Testis (tissue), 3 donors: ENCODE measurements around the gene PARM1. TPM values are rescaled to one million over a fixed set of nuclear protein-coding genes. Genes with fewer than 3 reads are reported as not detected.

Source experiments
- DNase-seq: peaks from one replicate; pipeline ENCODE4 v3.0.0-alpha.2; 2019
- H3K27ac ChIP-seq, 2 donors: fragments of 200-600 bp; sonication (generic); one replicate each; pipeline ENCODE4 v1.5.1; 2019
- H3K27me3 ChIP-seq: fragments of 200-600 bp; sonication (generic); one replicate; pipeline ENCODE4 v1.5.1; 2019
- H3K36me3 ChIP-seq: fragments of 200-600 bp; sonication (generic); one replicate; pipeline ENCODE4 v1.5.1; 2017; ENCODE audit warnings: low read depth; ENCODE audit errors: missing control alignments
- H3K4me1 ChIP-seq: fragments of 200-600 bp; sonication (generic); one replicate; pipeline ENCODE4 v1.5.1; 2019
- H3K4me3 ChIP-seq, 2 donors: fragments of 200-600 bp; sonication (generic); one replicate each; pipeline ENCODE4 v1.5.1; 2017 to 2019
- H3K9me3 ChIP-seq: fragments of 200-600 bp; sonication (generic); one replicate; pipeline ENCODE4 v1.5.1; 2017
- POLR2A ChIP-seq: fragments of 450-650 bp; IDR thresholded peaks from one replicate; pipeline ENCODE4 v1.6.1; 2017; ENCODE audit warnings: antibody characterized with exemption, mild to moderate bottlenecking, moderate library complexity
- WGBS, 2 donors: methylation state at CpG; one replicate each; pipeline ENCODE4 v1.1.5; 2018; 5-methylcytosine and 5-hydroxymethylcytosine counted together
- intact Hi-C: fragments of 100-400 bp; cut with DNase I; formaldehyde crosslinking; loops from one replicate; pipeline ENCODE4 v1.15.1; 2023; ENCODE audit warnings: low total_unique reads
- polyA plus RNA-seq: library from polyadenylated mRNA; stranded (reverse); fragments of 350-450 nt; fragmentation: Illumina TruSeq; extraction: RNeasy Lipid Tissue Mini Kit (QIAGEN cat#74804); gene quantifications from one replicate; pipeline ENCODE4 v1.2.3, GENCODE V29; 2014; ENCODE audit warnings: low read depth, low replicate concordance; ENCODE audit not compliant: insufficient read depth
- total RNA-seq, 2 donors: library from RNA; depleted of rRNA; stranded (reverse); fragments of >200 nt; gene quantifications; one replicate each; pipeline ENCODE4 v1.2.3, GENCODE V29; 2016
- TF ChIP-seq, protein P1 (sequence below), 3 experiments: fragments of 450-650 bp in 2 of 3; fragments of 200-600 bp in 1 of 3; sonication (generic) in 1 of 3; IDR thresholded peaks; one replicate each; pipeline ENCODE4 v1.5.1; 2016 to 2019; ENCODE audit warnings: antibody characterized with exemption in 3 of 3, mild to moderate bottlenecking in 2 of 3, moderate library complexity in 1 of 3

Gene PARM1
- total and polyA plus RNA-seq, 3 donors from 2014 or later: 29.0 to 40.5 (median 40.1) TPM

DNA sequence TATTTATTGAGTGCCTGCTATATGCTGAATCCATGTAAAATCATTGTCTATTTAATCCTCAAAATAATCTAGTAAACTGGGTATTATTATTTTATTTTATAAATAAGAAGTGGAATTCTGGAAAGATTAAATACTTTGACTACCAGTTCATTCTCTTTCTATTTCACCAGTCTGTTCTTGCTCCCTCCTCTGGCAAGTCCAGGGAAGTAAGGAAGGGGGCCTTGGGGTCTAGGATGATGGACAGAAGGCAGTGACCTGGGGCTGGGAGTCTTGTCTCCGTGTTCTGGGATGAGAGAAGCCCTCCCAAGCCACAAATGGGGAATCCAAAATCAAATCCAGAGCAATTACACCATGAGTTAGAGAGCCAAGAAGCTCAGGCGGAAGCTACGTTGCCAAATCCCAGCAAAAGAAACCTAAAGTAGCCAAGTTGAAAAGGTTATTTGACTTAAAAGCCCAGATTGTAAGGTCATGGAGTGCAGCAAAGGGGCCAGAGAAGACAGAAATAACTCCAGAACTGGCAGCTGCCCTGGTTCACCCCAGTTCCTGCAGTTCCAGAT is 28.3 kb upstream of the PARM1 start:
- Histone ChIP-seq H3K4me3 (no peak overlapping the region), H3K27ac (no peak overlapping the region), H3K9me3 (no peaks in the 10 kb centered on the region), H3K4me1 (no peaks in the 10 kb centered on the region), H3K36me3 (no peaks in the 10 kb centered on the region), H3K27me3 (no peaks in the 10 kb centered on the region)
- 49 to 59% methylated on average over 3 of the region's 3 CpGs for WGBS, 2 donors
- no peak for TF ChIP-seq POLR2A
- TF ChIP-seq, protein P1, sequence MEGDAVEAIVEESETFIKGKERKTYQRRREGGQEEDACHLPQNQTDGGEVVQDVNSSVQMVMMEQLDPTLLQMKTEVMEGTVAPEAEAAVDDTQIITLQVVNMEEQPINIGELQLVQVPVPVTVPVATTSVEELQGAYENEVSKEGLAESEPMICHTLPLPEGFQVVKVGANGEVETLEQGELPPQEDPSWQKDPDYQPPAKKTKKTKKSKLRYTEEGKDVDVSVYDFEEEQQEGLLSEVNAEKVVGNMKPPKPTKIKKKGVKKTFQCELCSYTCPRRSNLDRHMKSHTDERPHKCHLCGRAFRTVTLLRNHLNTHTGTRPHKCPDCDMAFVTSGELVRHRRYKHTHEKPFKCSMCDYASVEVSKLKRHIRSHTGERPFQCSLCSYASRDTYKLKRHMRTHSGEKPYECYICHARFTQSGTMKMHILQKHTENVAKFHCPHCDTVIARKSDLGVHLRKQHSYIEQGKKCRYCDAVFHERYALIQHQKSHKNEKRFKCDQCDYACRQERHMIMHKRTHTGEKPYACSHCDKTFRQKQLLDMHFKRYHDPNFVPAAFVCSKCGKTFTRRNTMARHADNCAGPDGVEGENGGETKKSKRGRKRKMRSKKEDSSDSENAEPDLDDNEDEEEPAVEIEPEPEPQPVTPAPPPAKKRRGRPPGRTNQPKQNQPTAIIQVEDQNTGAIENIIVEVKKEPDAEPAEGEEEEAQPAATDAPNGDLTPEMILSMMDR (IDR thresholded peaks at IDR 0.05): no peak
- intact Hi-C loops: no loop called here
- no peak for DNase-seq

GRCh38 chr4:74906771-74907170 is 26.1 kb upstream of the PARM1 start:
- Histone ChIP-seq H3K27ac (no peak overlapping the region), H3K27me3 (no peaks in the 10 kb centered on the region), H3K36me3 (no peaks in the 10 kb centered on the region), H3K9me3 (no peaks in the 10 kb centered on the region), H3K4me3 (no peak overlapping the region), H3K4me1 (no peaks in the 10 kb centered on the region)
- intact Hi-C loops: no loop called here
- 69 to 71% methylated on average over 2 of the region's 2 CpGs for WGBS, 2 donors
- TF ChIP-seq, protein P1 (IDR thresholded peaks at IDR 0.05): no peak
- TF ChIP-seq POLR2A: no peak
- DNase-seq: no peak

DNA sequence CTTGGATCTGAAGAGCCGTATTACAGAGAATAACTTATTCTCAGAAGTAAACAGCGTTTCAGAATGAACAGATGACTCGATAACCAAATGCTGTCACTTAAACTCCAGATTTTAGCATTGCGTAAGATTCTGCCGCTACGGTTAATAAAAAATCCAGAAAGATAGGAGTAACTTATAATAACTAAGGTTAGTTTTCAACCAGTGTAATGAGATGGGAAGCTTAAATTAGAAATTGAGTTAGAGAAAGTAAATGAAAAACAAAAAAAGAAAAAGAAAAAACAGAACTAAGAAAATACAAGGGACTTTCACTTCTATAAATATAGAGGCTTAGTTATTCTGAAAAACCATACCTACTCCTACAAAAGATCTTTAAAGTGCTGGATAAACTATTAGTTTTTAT is 13.1 kb upstream of the PARM1 start:
- no peaks in the 10 kb centered on the region for H3K27me3 ChIP-seq
- no peaks in the 10 kb centered on the region for H3K9me3 ChIP-seq
- H3K4me1 ChIP-seq: no peaks in the 10 kb centered on the region
- no peak overlapping the region for H3K4me3 ChIP-seq
- H3K27ac ChIP-seq: no peak overlapping the region
- TF ChIP-seq, protein P1 (IDR thresholded peaks at IDR 0.05): no peak
- TF ChIP-seq POLR2A: no peak
- no peak for DNase-seq
- intact Hi-C loops: no loop called here
- no peaks in the 10 kb centered on the region for H3K36me3 ChIP-seq
- 69 to 87% methylated on average over 6 of the region's 6 CpGs for WGBS, 2 donors

- H3K4me3 ChIP-seq: no peak overlapping the region
- no peaks in the 10 kb centered on the region for H3K27me3 ChIP-seq
- H3K27ac ChIP-seq: no peak overlapping the region
- no peaks in the 10 kb centered on the region for H3K9me3 ChIP-seq
- no peak for DNase-seq
- no peaks in the 10 kb centered on the region for H3K36me3 ChIP-seq
- WGBS, 2 donors: 89 to 90% methylated on average over 3 of the region's 3 CpGs
- intact Hi-C loops: no loop called here
- no peaks in the 10 kb centered on the region for H3K4me1 ChIP-seq
- TF ChIP-seq POLR2A: no peak
- TF ChIP-seq, protein P1 (IDR thresholded peaks at IDR 0.05): no peak
Measured at GRCh38 chr4:74920704-74921103, 12.2 kb upstream of the PARM1 start.

- Histone ChIP-seq H3K27me3 (no peaks in the 10 kb centered on the region), H3K36me3 (no peaks in the 10 kb centered on the region), H3K27ac (no peak overlapping the region), H3K4me1 (no peaks in the 10 kb centered on the region), H3K9me3 (no peaks in the 10 kb centered on the region), H3K4me3 (no peak overlapping the region)
- DNase-seq: no peak
- intact Hi-C loops: no loop called here
- no peak for TF ChIP-seq POLR2A
- TF ChIP-seq, protein P1 (IDR thresholded peaks at IDR 0.05): no peak
Measured at GRCh38 chr4:74921490-74921889, 11.4 kb upstream of the PARM1 start.
